OCI-LY7 (cell line): ENCODE measurements around the gene DOCK3. TPM values are rescaled to one million over a fixed set of nuclear protein-coding genes. Genes with fewer than 3 reads are reported as not detected.
A peak's percentile ranks its signal among the peaks of the same experiment; 100 is the strongest.

Source experiments
- BruUV-seq: library from RNA; stranded (reverse); fragments of 400-500 nt; replicated peaks from 2 replicates; lab custom pipeline; 2021; lab: Mats Ljungman, UMichigan
- CTCF ChIA-PET: fragments of 300-600 bp; sonication (Branson Sonifier 250); formaldehyde crosslinking; loops from one replicate; lab custom pipeline; 2022; ENCODE audit warnings: antibody characterized with exemption; ENCODE audit not compliant: unreplicated experiment; lab: Charles Lee
- POLR2A ChIA-PET: fragments of 300-600 bp; sonication (Branson Sonifier 250); formaldehyde crosslinking; loops from one replicate; lab custom pipeline; 2022; ENCODE audit warnings: antibody characterized with exemption; lab: Charles Lee
- DNase-seq: peaks from one replicate; pipeline ENCODE4 v3.0.0-alpha.2; 2015; ENCODE audit warnings: low spot score
- H2AFZ ChIP-seq: fragments of 200-600 bp; sonication (generic), shearing (Covaris generic); 2 replicates; pipeline ENCODE4 v1.6.1; 2014; ENCODE audit warnings: mild to moderate bottlenecking, antibody characterized with exemption, low read length, moderate library complexity
- H3K27ac ChIP-seq: fragments of 200-600 bp; sonication (generic); 2 replicates; pipeline ENCODE4 v1.5.1; 2014; ENCODE audit warnings: mixed run types, low read depth, mild to moderate bottlenecking, moderate library complexity, low read length, inconsistent platforms; ENCODE audit not compliant: poor library complexity, severe bottlenecking
- H3K36me3 ChIP-seq: fragments of 200-600 bp; sonication (generic); 2 replicates; pipeline ENCODE4 v1.6.1; 2014; ENCODE audit warnings: mild to moderate bottlenecking, antibody characterized with exemption, low read length, moderate library complexity, mixed read lengths; ENCODE audit not compliant: insufficient read depth
- H3K4me1 ChIP-seq: fragments of 200-600 bp; sonication (generic); 2 replicates; pipeline ENCODE4 v1.5.1; 2014; ENCODE audit warnings: mild to moderate bottlenecking, low read length; ENCODE audit not compliant: insufficient read depth, poor library complexity, severe bottlenecking
- H3K4me2 ChIP-seq: fragments of 200-600 bp; sonication (generic); 2 replicates; pipeline ENCODE4 v1.6.1; 2014; ENCODE audit warnings: mild to moderate bottlenecking, low read length
- H3K4me3 ChIP-seq: fragments of 200-600 bp; sonication (generic); 2 replicates; pipeline ENCODE4 v1.5.1; 2014; ENCODE audit warnings: mild to moderate bottlenecking, low read depth, low read length; ENCODE audit not compliant: poor library complexity, severe bottlenecking
- H3K79me2 ChIP-seq: fragments of 200-600 bp; sonication (generic); 2 replicates; pipeline ENCODE4 v1.6.1; 2016; ENCODE audit warnings: low read depth, mild to moderate bottlenecking, low read length, moderate library complexity, mixed read lengths; ENCODE audit not compliant: insufficient read depth
- H3K9me2 ChIP-seq: fragments of 200-600 bp; sonication (generic); 2 replicates; pipeline ENCODE4 v1.6.1; 2016; ENCODE audit warnings: mild to moderate bottlenecking, low read length, mixed read lengths; ENCODE audit not compliant: insufficient read depth
- H3K9me3 ChIP-seq: fragments of 200-600 bp; sonication (generic); 2 replicates; pipeline ENCODE4 v1.6.1; 2014; ENCODE audit warnings: mild to moderate bottlenecking, mixed run types, low read length, mixed read lengths
- H4K20me1 ChIP-seq: fragments of 200-600 bp; sonication (generic); 2 replicates; pipeline ENCODE4 v1.6.1; 2014; ENCODE audit warnings: mild to moderate bottlenecking, antibody characterized with exemption, low read length, moderate library complexity, mixed read lengths; ENCODE audit not compliant: insufficient read depth
- CTCF ChIP-seq: fragments of 200-600 bp; sonication (generic); conservative IDR thresholded peaks from 2 replicates; pipeline ENCODE4 v1.5.1; 2014; ENCODE audit warnings: mild to moderate bottlenecking, antibody characterized with exemption, low read length, moderate library complexity, mixed read lengths
- EZH2phosphoT487 ChIP-seq: fragments of 200-600 bp; sonication (generic); IDR thresholded peaks from 2 replicates; pipeline ENCODE4 v1.6.1; 2018; ENCODE audit warnings: low read depth, borderline replicate concordance, mild to moderate bottlenecking, mixed run types, antibody characterized with exemption, low read length, moderate library complexity, mixed read lengths
- intact Hi-C: fragments of 100-400 bp; cut with micrococcal nuclease; formaldehyde crosslinking; loops from one replicate; pipeline ENCODE4 v1.10.0; 2022; ENCODE audit not compliant: unreplicated experiment
- total RNA-seq, 2 experiments: library from RNA; depleted of rRNA in 1 of 2; stranded (reverse); fragments of >200 nt in 1 of 2; shearing (Covaris generic) in 1 of 2; gene quantifications; 2 replicates each; pipeline ENCODE4 v1.2.3, GENCODE V29; 2014 to 2022

Gene DOCK3
- total RNA-seq, 2 experiments from 2014 or later, result not detected

- no peak for TF ChIP-seq CTCF
- TF ChIP-seq EZH2phosphoT487, result no peak
- Histone ChIP-seq H4K20me1 (no peaks in the 10 kb centered on the region), H3K4me2 (no peak overlapping the region), H3K27ac (no peak overlapping the region), H3K36me3 (no peaks in the 10 kb centered on the region), H3K4me3 (no peak overlapping the region), H3K9me2 (no peaks in the 10 kb centered on the region), H3K4me1 (no peaks in the 10 kb centered on the region), H3K79me2 (no peaks in the 10 kb centered on the region), H2AFZ (no peak overlapping the region), H3K9me3 (no peaks in the 10 kb centered on the region)
- DNase-seq, result no peak
- intact Hi-C loops, result no loop called here
- ChIA-PET POLR2A (interaction anchor here (0.7 kb wide), 1 partner anchor 235 kb away, joined by 4 read pairs; no protein-coding TSS in a partner anchor), CTCF (no interaction called here)
- no TSS peak for BruUV-seq
Measured at GRCh38 chr3:50947419-50947818, 272.7 kb downstream of the DOCK3 start.

DNA sequence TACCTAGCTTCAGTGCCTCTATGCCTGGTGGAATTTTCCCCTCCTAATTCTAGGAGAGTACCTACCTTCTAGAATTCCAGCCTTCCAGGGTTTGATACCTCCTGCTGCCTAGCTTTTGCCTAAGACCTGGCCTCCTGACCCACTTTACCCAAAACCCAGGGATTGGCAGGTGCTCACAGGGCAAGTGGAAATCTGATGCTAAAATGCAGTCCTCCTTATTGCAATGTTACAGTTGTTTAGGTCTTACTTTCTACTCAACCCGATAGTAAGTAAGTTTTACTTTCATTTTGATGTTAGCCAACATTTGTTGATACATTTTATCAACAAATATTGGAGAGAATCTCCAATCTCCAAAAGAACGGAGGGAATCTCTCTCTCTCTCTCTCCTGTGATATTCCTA is 275.9 kb downstream of the DOCK3 start:
- Histone ChIP-seq H3K36me3 (no peaks in the 10 kb centered on the region), H3K27ac (no peak overlapping the region), H3K4me3 (no peak overlapping the region), H2AFZ (no peak overlapping the region), H3K9me2 (no peaks in the 10 kb centered on the region), H3K4me1 (no peaks in the 10 kb centered on the region), H4K20me1 (no peaks in the 10 kb centered on the region), H3K9me3 (no peaks in the 10 kb centered on the region), H3K4me2 (peak overlapping the region; percentile 18; the same call in 1 of the 2 replicates), H3K79me2 (no peaks in the 10 kb centered on the region)
- POLR2A ChIA-PET, result interaction anchor here (1.3 kb wide), 1 partner anchor 42 kb away, joined by 4 read pairs; no protein-coding TSS in a partner anchor
- TF ChIP-seq EZH2phosphoT487 (no peak), CTCF (no peak)
- intact Hi-C loops, result no loop called here
- CTCF ChIA-PET, result no interaction called here
- no peak for DNase-seq
- BruUV-seq, result no TSS peak

GRCh38 chr3:50953825-50954414 is 279.2 kb downstream of the DOCK3 start:
- TF ChIP-seq EZH2phosphoT487 (no peak), CTCF (no peak)
- POLR2A ChIA-PET, result no interaction called here
- Histone ChIP-seq H3K4me2 (no peak overlapping the region), H3K9me3 (no peaks in the 10 kb centered on the region), H3K4me1 (no peaks in the 10 kb centered on the region), H2AFZ (no peak overlapping the region), H4K20me1 (no peaks in the 10 kb centered on the region), H3K79me2 (no peaks in the 10 kb centered on the region), H3K27ac (no peak overlapping the region), H3K4me3 (no peak overlapping the region), H3K36me3 (no peaks in the 10 kb centered on the region), H3K9me2 (no peaks in the 10 kb centered on the region)
- intact Hi-C loops, result no loop called here
- BruUV-seq, result no TSS peak
- no peak for DNase-seq
- CTCF ChIA-PET, result no interaction called here
